IMR-90 (cell line): Measurements from ENCODE around the gene CERS6. TPM values are rescaled to one million over a fixed set of nuclear protein-coding genes. Genes with fewer than 3 reads are reported as not detected.

ENCODE experiments used
- ATAC-seq: fragments of 200-7000 bp; cut with Tn5 transposase; 2 replicates; pipeline ENCODE4 v1.9.1; 2020; ENCODE audit warnings: low read depth, mild to moderate bottlenecking, moderate library complexity
- BruUV-seq: library from RNA; stranded (reverse); fragments of 400-500 nt; replicated peaks from 2 replicates; lab custom pipeline; 2021; lab: Mats Ljungman, UMichigan
- CTCF ChIA-PET: fragments of 300-600 bp; formaldehyde crosslinking; extraction: SDS; loops from one replicate; lab custom pipeline; 2021; ENCODE audit warnings: antibody characterized with exemption; lab: Yijun Ruan, JAX
- POLR2A ChIA-PET: fragments of 300-600 bp; sonication (Branson Sonifier 250); formaldehyde crosslinking; loops from one replicate; lab custom pipeline; 2022; ENCODE audit warnings: antibody characterized with exemption; ENCODE audit not compliant: unreplicated experiment; lab: Charles Lee
- DNase-seq: peaks from one replicate; pipeline ENCODE4 v3.0.0; 2013
- H2AFZ ChIP-seq: replicated peaks from 2 replicates; pipeline ENCODE3; 2013; ENCODE audit warnings: low read length, mild to moderate bottlenecking; ENCODE audit not compliant: poor library complexity
- H2AK5ac ChIP-seq: 2 replicates; pipeline ENCODE4 v1.6.1; 2013; ENCODE audit warnings: low read depth, low read length, inconsistent platforms
- H2AK9ac ChIP-seq: replicated peaks from 2 replicates; pipeline ENCODE3; 2013; ENCODE audit warnings: mild to moderate bottlenecking, low read depth, low read length, moderate library complexity; ENCODE audit not compliant: poor library complexity
- H2BK120ac ChIP-seq: 2 replicates; pipeline ENCODE4 v1.6.1; 2013; ENCODE audit warnings: low read depth, low read length, inconsistent platforms
- H2BK15ac ChIP-seq: 3 replicates; pipeline ENCODE4 v1.6.1; 2013; ENCODE audit warnings: low read depth, low read length, inconsistent platforms
- H2BK20ac ChIP-seq: 2 replicates; pipeline ENCODE4 v1.6.1; 2013; ENCODE audit warnings: low read depth, mild to moderate bottlenecking, inconsistent platforms, low read length, moderate library complexity
- H2BK5ac ChIP-seq: 2 replicates; pipeline ENCODE4 v1.6.1; 2013; ENCODE audit warnings: mild to moderate bottlenecking, low read depth, low read length, inconsistent platforms; ENCODE audit not compliant: poor library complexity, severe bottlenecking
- H3K14ac ChIP-seq: replicated peaks from 2 replicates; pipeline ENCODE4 v1.6.1; 2013; ENCODE audit warnings: low read depth, low read length, inconsistent platforms
- H3K18ac ChIP-seq: 2 replicates; pipeline ENCODE4 v1.6.1; 2013; ENCODE audit warnings: low read depth, low read length, control low read depth
- H3K23ac ChIP-seq: 2 replicates; pipeline ENCODE4 v1.6.1; 2013; ENCODE audit warnings: low read depth, low read length, inconsistent platforms
- H3K27ac ChIP-seq: 2 replicates; pipeline ENCODE4 v1.5.1; 2013; ENCODE audit warnings: mild to moderate bottlenecking, control low read depth, low read length; ENCODE audit not compliant: insufficient read depth
- H3K27me3 ChIP-seq: 2 replicates; pipeline ENCODE4 v1.6.1; 2013; ENCODE audit warnings: low read length; ENCODE audit not compliant: control insufficient read depth, insufficient read depth
- H3K36me3 ChIP-seq: 2 replicates; pipeline ENCODE4 v1.6.1; 2013; ENCODE audit warnings: low read length, mixed read lengths; ENCODE audit not compliant: control insufficient read depth, insufficient read depth
- H3K4ac ChIP-seq: 2 replicates; pipeline ENCODE4 v1.6.1; 2013; ENCODE audit warnings: low read depth, low read length, inconsistent platforms
- H3K4me1 ChIP-seq: 2 replicates; pipeline ENCODE4 v1.6.1; 2013; ENCODE audit warnings: low read length, mixed read lengths; ENCODE audit not compliant: control insufficient read depth, insufficient read depth
- H3K4me2 ChIP-seq: 2 replicates; pipeline ENCODE4 v1.6.1; 2013; ENCODE audit warnings: low read depth, mild to moderate bottlenecking, control low read depth, low read length, moderate library complexity
- H3K4me3 ChIP-seq: 2 replicates; pipeline ENCODE4 v1.5.1; 2013; ENCODE audit warnings: low read depth, mild to moderate bottlenecking, control low read depth, low read length, moderate library complexity; ENCODE audit not compliant: insufficient read depth
- H3K56ac ChIP-seq: 2 replicates; pipeline ENCODE4 v1.6.1; 2013; ENCODE audit warnings: low read length, inconsistent platforms; ENCODE audit not compliant: insufficient read depth; ENCODE audit errors: extremely low read depth
- H3K79me1 ChIP-seq, 2 experiments: 2 replicates each; pipeline ENCODE4 v1.6.1; 2013; ENCODE audit warnings: low read length in 2 of 2, inconsistent platforms in 1 of 2, low read depth in 1 of 2
- H3K9ac ChIP-seq: 2 replicates; pipeline ENCODE4 v1.6.1; 2013; ENCODE audit warnings: low read depth, low read length, control low read depth
- H3K9me1 ChIP-seq: 2 replicates; pipeline ENCODE4 v1.6.1; 2013; ENCODE audit warnings: low read length, inconsistent platforms; ENCODE audit not compliant: insufficient read depth
- H3K9me3 ChIP-seq: 2 replicates; pipeline ENCODE4 v1.6.1; 2013; ENCODE audit warnings: low read length; ENCODE audit not compliant: control insufficient read depth, insufficient read depth
- H4K20me1 ChIP-seq: 2 replicates; pipeline ENCODE4 v1.6.1; 2013; ENCODE audit warnings: low read length, inconsistent platforms; ENCODE audit not compliant: insufficient read depth
- H4K5ac ChIP-seq: 2 replicates; pipeline ENCODE4 v1.6.1; 2013; ENCODE audit warnings: mild to moderate bottlenecking, low read depth, low read length, control low read depth
- H4K8ac ChIP-seq, 2 experiments: 2 replicates each; pipeline ENCODE4 v1.6.1; 2013; ENCODE audit warnings: low read depth in 2 of 2, low read length in 2 of 2, control low read depth in 1 of 2, inconsistent platforms in 1 of 2
- H4K91ac ChIP-seq: 2 replicates; pipeline ENCODE4 v1.6.1; 2013; ENCODE audit warnings: low read depth, low read length, inconsistent platforms; ENCODE audit not compliant: insufficient read depth
- CEBPB ChIP-seq: IDR thresholded peaks from 2 replicates; pipeline ENCODE4 v1.6.1; 2012; ENCODE audit warnings: low read depth, low read length, improper control_type of control experiment
- MXI1 ChIP-seq: IDR thresholded peaks from 2 replicates; pipeline ENCODE4 v1.6.1; 2012; ENCODE audit warnings: low read depth, mild to moderate bottlenecking, low read length, moderate library complexity, borderline replicate concordance
- POLR2A ChIP-seq: IDR thresholded peaks from 2 replicates; pipeline ENCODE4 v1.6.1; 2012; ENCODE audit warnings: mild to moderate bottlenecking, low read depth, low read length
- RAD21 ChIP-seq: IDR thresholded peaks from 2 replicates; pipeline ENCODE4 v1.6.1; 2012; ENCODE audit warnings: low read length, improper control_type of control experiment
- WGBS, 2 experiments: methylation state at CpG; one replicate each; pipeline versions ENCODE4 v1.1.5 to v1.1.7; 2013; ENCODE audit warnings: missing lambda C conversion rate in 2 of 2; ENCODE audit not compliant: insufficient read length in 1 of 2; ENCODE audit errors: extremely low coverage in 2 of 2; 5-methylcytosine and 5-hydroxymethylcytosine counted together
- dilution Hi-C: fragments of 300-500 bp; cut with HindIII; formaldehyde crosslinking; loops from one replicate; pipeline ENCODE4 v1.14.3; 2018; ENCODE audit warnings: low sequenced_read_pairs; ENCODE audit not compliant: unreplicated experiment
- in situ Hi-C: fragments of 300-500 bp; cut with MboI; formaldehyde crosslinking; loops from 3 replicates; pipeline ENCODE4 v1.14.3; 2019; ENCODE audit warnings: low sequenced_read_pairs, inconsistent platforms, mixed read lengths
- intact Hi-C: fragments of 100-400 bp; cut with micrococcal nuclease; formaldehyde crosslinking; loops from 2 replicates; pipeline ENCODE4 v1.10.0; 2022
- polyA plus RNA-seq, 3 experiments: library from polyadenylated mRNA; depleted of rRNA; stranded (reverse); fragments of >200 nt; gene quantifications; 2 replicates each; pipeline ENCODE4 v1.2.3, GENCODE V29; 2012; ENCODE audit warnings: low replicate concordance in 1 of 3
- total RNA-seq: library from RNA; depleted of rRNA; stranded (reverse); fragments of >200 nt; gene quantifications from 2 replicates; pipeline ENCODE4 v1.2.3, GENCODE V29; 2012
- TF ChIP-seq, protein P1 (sequence below): conservative IDR thresholded peaks from 2 replicates; pipeline ENCODE4 v1.5.1; 2012; ENCODE audit warnings: mild to moderate bottlenecking, low read depth, low read length, improper control_type of control experiment

Gene CERS6
- total and polyA plus RNA-seq, 2 of the 4 experiments (the other 2 are of a cell fraction): 2.1 to 5.7 TPM

DNA sequence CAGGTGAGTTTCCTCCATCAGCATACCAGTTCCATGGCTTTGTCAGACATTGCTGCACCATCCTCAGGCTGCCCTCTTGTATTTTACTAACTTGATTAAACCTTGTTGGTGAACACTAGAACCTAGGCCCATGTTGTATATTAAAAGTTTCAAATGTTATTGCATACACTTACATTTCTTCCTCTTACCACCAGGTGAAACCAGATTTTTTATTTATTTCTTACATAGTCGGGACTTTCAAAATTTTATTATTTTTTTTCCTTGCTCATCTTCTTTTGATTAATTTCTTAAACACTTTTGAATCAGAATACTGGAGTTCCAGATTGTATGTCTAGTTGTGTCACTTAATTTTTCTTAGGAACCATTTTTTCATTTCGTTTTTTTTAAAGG lies 5.9 kb downstream of the CERS6 start:
- TF ChIP-seq RAD21: no peak
- TF ChIP-seq POLR2A: no peak
- no peak for TF ChIP-seq MXI1
- TF ChIP-seq CEBPB: no peak
- TF ChIP-seq, protein P1, sequence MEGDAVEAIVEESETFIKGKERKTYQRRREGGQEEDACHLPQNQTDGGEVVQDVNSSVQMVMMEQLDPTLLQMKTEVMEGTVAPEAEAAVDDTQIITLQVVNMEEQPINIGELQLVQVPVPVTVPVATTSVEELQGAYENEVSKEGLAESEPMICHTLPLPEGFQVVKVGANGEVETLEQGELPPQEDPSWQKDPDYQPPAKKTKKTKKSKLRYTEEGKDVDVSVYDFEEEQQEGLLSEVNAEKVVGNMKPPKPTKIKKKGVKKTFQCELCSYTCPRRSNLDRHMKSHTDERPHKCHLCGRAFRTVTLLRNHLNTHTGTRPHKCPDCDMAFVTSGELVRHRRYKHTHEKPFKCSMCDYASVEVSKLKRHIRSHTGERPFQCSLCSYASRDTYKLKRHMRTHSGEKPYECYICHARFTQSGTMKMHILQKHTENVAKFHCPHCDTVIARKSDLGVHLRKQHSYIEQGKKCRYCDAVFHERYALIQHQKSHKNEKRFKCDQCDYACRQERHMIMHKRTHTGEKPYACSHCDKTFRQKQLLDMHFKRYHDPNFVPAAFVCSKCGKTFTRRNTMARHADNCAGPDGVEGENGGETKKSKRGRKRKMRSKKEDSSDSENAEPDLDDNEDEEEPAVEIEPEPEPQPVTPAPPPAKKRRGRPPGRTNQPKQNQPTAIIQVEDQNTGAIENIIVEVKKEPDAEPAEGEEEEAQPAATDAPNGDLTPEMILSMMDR: no peak

More for the DNA sequence above, 5.9 kb downstream of the CERS6 start:
- ChIA-PET POLR2A (no interaction called here), CTCF (no interaction called here)
- no peaks in the 10 kb centered on the region for H3K79me1 ChIP-seq
- no peak overlapping the region for H4K5ac ChIP-seq
- intact Hi-C loops (no loop called here), in situ Hi-C loops (no loop called here), dilution Hi-C loops (no loop called here)
- BruUV-seq: no TSS peak
- H2BK15ac ChIP-seq: no peak overlapping the region
- ATAC-seq (no peak), DNase-seq (no peak)
- no peak overlapping the region for H2AFZ ChIP-seq
- H2BK5ac ChIP-seq: no peak overlapping the region
- no peak overlapping the region for H2BK20ac ChIP-seq
- no peak overlapping the region for H3K4ac ChIP-seq
- no peak overlapping the region for H3K14ac ChIP-seq
- no peak overlapping the region for H2AK5ac ChIP-seq
- no peak overlapping the region for H3K27ac ChIP-seq
- no peak overlapping the region for H4K8ac ChIP-seq
- no peak overlapping the region for H3K9ac ChIP-seq
- no peak overlapping the region for H4K91ac ChIP-seq
- no peaks in the 10 kb centered on the region for H3K27me3 ChIP-seq
- no peak overlapping the region for H3K56ac ChIP-seq
- H3K9me1 ChIP-seq: no peaks in the 10 kb centered on the region
- no peak overlapping the region for H2AK9ac ChIP-seq
- WGBS, 2 experiments: no CpG with 5 or more reads among the region's 2 CpGs
- H3K18ac ChIP-seq: no peak overlapping the region
- H3K36me3 ChIP-seq: no peaks in the 10 kb centered on the region
- H3K9me3 ChIP-seq: no peaks in the 10 kb centered on the region
- no peak overlapping the region for H3K23ac ChIP-seq
- H2BK120ac ChIP-seq: no peak overlapping the region
- no peaks in the 10 kb centered on the region for H3K4me1 ChIP-seq
- no peaks in the 10 kb centered on the region for H4K20me1 ChIP-seq
- no peak overlapping the region for H3K4me3 ChIP-seq
- H3K4me2 ChIP-seq: no peak overlapping the region
